Placental pericyte (primary cell): Measurements from ENCODE around the gene EID3. TPM values are rescaled to one million over a fixed set of nuclear protein-coding genes. Genes with fewer than 3 reads are reported as not detected.

ENCODE experiments used
- total RNA-seq: library from RNA; depleted of rRNA; stranded (reverse); fragments of >200 nt; gene quantifications from 2 replicates; pipeline ENCODE4 v1.2.3, GENCODE V29; 2012

EID3 gene
- 9.0 and 18.8 TPM in 2 replicates for total RNA-seq

GRCh38 chr12:104303538-104304151 lies at the start of gene EID3:
TSS of gene EID3 (plus strand) at chr12:104303739. CDS start at chr12:104303935, 196 bp downstream.

Other genes starting within 250 kb of the EID3 start
- 8.5 and 19.9 TPM in 2 replicates for gene HCFC2, start 239.2 kb upstream of the EID3 start, total RNA-seq
- 13.6 and 13.7 TPM in 2 replicates for gene NFYB, start 165.5 kb upstream of the EID3 start, total RNA-seq
- 251 and 405 TPM in 2 replicates for gene TXNRD1, start 88.0 kb upstream of the EID3 start, total RNA-seq
- gene CHST11, start 153.2 kb downstream of the EID3 start, total RNA-seq: 6.8 and 34.4 TPM in 2 replicates